KBM-7 (cell line): ENCODE results near the gene ARHGEF16.

Experiments
- DNase-seq: peaks from one replicate; pipeline ENCODE4 v3.0.0-alpha.2; 2015
- in situ Hi-C: fragments of 300-500 bp; cut with MboI; formaldehyde crosslinking; loops from 2 replicates; pipeline ENCODE4 v1.14.3; 2020; ENCODE audit warnings: low sequenced_read_pairs, low pct_unique_long_range_greater_than_20kb, mixed read lengths

ARHGEF16 gene

DNA sequence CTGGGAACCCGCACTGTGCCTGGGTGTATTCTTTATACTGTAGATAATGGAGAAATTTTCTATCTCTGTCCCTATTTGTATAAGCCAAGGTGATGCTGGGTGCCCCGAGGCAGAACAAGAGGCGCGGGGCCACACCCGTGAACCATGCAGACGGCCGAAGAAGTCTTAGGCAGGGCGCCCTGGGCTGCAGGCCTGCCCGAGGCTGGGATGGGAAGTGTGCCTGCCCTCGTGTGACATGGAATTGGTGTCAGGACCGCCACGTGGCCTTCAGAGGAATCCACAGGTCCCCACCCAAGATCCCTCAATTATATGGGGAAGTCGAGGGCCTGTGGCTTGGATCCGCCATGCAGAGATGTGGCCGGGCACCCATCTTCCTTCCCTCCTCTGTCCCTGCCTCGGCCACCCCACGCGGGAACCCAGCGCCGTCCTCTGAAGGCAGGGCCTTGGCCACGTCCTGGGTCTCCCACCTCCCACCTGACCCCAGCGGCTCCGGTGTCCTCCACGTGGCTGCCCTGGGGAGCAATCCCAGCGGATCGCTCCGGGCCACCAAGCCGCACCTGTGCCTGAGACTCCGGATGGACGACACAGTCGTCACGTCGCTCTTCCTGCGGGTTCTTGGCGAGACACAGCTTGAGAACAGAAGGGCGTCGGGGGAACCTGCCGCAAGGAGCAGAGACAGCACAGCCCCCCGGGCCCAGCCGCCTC is 19.9 kb upstream of the ARHGEF16 start:
- in situ Hi-C loops, result no loop called here
- DNase-seq, result no peak

DNA sequence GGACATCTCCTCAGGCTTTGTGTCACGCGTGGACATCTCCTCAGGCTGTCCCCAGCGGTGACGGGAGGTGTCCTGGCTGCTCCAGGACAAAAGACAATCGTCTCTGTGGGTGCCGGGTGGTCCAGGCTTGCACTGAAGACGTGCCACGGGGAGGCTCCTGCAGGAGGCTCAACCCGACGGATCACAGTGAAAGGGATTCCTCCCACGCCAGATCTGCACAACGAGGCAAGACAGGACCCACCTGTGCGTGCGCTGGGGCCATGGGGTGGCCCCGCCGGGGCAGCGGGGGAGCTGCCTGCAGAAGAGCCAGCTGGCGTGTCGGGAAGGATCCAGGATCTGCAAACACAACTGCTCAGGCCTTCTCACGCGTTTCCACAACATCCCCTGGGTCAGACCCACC is 18.8 kb upstream of the ARHGEF16 start:
- DNase-seq, result no peak
- in situ Hi-C loops, result no loop called here

DNA sequence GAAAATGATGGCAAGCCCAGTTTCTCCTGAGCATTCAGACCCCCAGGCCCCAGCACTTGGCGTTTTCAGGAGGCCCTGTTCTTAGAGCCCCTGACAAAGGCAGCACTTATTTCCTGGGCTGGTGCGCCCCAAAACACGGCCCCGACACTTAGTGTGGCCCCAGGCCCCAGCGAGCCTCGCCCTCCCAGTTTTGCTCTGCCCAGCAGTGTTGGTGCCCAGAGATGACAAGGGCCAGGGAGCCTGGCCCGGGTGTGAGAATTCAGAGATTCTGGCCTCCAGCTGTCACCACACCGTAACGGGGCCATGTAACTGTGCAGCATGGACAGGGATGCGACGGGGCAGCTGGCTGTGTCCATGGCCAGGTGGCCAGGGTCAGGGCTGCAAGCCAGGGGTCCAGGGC is 18.0 kb upstream of the ARHGEF16 start:
- no peak for DNase-seq

DNA sequence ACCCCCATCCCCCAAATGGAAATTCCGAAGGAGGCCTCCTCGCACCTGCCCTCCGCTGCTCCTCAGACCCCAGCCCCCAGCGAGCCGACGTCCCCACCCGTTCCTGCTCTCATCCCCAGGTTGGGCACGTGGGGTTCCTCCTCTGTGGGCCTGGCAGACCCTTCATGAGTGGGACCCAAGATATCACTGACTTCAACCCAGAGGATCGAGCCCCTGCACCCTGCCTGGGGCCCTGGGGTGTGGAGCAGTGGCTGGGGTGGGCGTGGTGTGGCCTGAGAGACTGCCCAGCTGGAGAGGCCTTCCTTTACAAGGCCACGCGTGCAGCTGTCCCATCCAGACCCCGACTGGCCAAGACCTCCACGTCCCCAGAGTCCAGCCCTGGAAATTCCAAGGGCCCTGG is 17.6 kb upstream of the ARHGEF16 start:
- in situ Hi-C loops, result no loop called here
- no peak for DNase-seq

More for the DNA sequence above, 18.0 kb upstream of the ARHGEF16 start:
- in situ Hi-C loops, result no loop called here

DNA sequence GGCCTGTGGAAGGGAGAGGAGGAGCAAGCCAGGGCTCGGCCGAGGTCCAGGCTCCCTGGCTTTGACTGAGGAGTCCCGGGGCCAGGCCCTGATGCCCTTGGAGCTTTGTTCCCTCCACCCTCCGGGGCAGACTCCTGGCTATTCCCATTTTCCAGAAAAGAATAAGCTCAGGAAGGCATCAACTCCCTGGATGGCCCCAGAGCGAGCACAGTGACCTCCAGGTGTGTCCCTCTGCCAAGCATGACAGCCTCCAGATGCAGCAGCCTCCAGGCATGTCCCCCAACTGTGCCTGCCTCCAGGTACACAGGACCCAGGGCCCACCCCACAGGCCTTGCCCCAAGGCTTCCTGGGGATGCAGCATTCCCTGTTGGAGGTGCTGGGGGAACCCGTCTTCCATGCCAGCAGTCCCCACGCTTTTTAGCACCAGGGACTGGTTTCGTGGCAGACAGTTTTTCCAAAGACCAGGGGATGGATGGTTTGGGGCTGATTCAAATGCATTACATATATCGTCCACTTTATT is 15.7 kb upstream of the ARHGEF16 start:
- in situ Hi-C loops, result no loop called here
- no peak for DNase-seq

DNA sequence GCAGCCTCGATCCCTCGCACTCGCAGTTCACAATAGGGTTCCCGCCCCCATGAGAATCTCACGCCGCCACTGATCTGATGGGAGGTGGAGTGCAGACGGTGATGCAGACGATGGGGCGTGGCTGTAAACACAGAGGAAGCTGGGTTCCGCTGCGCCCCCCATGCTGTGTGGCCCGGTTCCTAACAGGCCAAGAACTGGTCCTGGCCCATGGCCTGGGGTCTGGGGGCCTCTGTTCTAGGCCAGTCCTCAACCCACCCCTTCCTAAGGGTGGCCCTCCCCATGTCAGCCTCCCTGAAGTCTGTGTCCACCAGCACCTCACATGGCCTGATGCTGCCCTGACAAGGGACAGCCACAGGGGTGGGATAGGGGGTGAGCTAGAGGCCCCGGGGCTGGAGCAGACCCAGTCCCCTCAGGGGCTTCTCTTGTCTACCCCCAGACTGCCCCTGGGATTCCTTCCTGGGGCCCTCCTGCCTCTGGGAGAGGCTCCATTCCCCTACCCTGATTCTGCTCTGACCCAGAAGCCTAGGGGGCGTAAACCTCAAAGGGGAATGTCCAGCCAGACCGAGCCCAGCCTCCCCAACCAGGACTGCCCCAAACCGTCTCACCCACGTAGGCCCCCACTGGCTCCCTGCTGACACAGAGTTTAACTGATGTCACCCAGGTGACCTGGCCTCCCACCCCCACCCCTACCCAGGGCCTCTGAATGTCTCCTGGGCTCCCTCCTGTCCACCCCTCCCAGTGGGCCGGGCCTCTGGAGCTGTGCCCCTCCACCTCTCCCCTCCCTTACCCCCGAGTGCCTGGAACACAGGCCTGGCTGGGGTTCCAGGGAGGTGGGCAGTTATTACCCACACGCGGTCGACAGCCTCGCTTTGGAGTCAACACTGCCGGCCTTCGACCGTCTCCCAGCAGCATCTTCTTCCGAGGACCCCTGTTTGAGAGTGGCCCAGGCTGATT is 14.8 kb upstream of the ARHGEF16 start:
- in situ Hi-C loops, result no loop called here
- no peak for DNase-seq

DNA sequence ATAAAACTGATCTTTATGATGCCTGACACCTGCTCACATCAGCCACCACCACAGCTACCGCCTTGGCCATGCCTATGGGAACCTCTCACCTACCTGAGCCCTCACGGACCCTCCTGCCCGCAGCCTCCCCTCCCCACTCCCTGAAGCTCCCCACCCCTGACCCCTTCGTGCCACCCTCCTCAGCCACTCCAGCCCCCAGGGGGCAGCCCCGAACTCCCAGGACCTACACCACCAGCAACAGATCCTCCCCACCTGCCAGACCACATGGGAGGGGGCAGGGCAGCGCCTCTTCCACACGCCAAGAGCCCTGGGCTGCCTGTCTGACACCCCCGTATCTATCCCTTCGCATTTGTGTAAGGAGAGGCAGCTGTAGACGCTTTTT is 14.2 kb upstream of the ARHGEF16 start:
- in situ Hi-C loops, result no loop called here
- DNase-seq, result no peak

DNA sequence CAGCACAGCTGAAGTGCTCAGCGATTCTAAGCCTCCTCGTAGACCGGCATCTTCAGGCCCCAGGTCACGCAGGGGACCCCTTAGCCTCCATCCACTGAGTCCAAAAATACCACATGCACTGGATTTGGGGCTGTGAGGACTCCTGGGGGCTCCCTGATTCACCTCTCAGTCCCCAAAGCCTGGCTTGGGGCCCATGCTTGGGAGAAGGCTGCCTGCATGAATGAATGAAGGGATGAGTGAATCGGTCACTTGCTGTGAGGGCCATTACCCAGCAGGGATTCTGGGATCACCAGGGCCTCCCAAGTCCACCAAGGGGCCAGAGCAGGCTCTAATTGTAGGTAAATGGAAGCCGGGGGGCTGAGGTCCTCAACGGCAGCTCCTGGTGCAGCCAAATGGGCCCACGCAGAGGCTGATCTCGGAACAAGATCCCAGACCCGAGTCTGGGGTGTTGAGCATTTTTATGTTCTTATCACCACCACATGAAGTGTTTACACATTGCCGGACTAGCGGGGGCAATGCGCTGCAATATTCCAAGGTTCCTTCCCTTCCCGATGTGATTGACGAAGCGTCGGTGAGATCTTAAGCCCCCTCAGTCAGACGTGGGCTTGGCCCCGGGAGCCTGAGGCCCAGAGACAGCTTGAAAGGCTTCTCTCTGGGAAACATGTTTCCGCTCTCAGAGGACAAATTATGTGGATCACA is 13.6 kb upstream of the ARHGEF16 start:
- no peak for DNase-seq
- in situ Hi-C loops, result no loop called here

DNA sequence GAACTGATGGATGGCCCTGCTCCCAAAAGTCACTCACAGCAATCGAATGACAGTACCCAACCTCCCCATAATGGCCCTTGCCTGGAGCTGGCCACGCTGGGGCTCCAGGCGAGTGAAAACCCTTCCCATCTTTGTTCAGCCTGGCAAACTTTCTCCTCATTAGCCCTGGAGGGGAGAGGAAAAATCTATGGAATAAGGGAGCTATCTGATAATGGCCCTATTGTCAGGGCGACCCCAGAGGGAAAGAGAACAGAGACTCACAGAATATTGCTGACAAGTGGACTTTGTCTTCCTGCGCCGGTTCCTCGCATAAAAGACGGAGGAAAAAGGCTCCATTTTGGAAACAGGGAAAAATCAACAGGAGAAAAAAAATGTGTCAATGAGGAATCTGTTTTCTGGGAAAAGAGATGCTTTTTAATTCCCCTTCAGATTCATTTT is 13.0 kb upstream of the ARHGEF16 start:
- in situ Hi-C loops, result no loop called here
- DNase-seq, result no peak

DNA sequence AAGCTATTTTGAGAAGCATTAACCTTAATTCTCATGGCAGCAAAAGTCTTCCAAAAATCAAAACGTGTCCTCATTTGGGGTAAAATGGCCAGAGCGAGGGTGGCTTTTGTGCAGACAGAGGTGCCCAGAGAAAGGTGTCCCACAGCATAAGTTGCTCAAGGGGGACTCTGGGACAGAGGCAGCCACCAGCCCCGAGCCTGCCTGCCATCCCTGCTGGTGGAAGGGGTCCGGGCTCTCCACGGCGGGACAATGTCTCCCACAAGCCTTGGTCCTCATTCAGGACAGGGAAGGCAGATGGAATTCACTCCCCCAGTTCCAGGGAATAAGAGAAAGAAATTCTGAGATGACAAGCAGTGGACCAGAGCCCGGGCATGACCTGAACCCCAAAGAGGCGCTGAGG is 12.6 kb upstream of the ARHGEF16 start:
- DNase-seq, result no peak
- in situ Hi-C loops, result no loop called here

DNA sequence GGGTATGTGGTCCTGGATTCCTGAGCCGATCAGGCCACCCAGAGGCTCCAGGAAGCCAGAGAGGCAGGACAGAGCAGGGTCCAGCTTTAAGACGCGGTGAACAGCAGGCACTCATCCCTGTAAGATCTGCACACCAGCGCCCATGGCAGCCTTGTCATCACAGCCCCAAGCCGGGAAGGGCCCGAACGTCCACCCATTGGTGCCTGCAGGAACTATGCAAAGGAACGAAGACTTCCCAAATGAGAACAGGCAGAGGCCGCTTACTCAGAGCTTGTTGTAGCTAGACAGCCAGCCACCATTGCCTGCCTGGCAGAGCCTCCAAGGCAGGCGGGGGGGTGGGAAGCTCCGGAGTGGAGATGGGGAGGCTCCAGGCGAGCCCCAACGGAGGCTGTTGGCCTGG is 12.1 kb upstream of the ARHGEF16 start:
- DNase-seq, result no peak
- in situ Hi-C loops, result no loop called here

DNA sequence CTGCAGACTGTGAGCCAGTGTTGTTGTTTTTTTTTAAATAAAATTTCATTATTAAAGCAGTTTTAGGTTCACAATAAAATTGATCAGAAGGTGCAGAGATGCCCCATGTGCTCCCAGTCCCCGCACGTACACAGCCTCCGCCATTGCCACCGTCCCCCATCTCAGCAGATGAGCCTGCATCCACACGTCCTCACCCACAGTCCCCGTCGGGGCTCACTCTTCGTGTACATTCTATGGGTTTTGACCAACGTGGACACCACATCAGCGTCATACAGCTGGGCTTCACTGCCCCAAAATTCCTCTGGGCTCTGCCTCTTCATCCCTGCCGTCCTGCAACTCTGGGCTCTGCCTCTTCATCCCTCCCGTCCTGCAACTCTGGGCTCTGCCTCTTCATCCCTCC is 11.6 kb upstream of the ARHGEF16 start:
- in situ Hi-C loops, result no loop called here
- no peak for DNase-seq

DNA sequence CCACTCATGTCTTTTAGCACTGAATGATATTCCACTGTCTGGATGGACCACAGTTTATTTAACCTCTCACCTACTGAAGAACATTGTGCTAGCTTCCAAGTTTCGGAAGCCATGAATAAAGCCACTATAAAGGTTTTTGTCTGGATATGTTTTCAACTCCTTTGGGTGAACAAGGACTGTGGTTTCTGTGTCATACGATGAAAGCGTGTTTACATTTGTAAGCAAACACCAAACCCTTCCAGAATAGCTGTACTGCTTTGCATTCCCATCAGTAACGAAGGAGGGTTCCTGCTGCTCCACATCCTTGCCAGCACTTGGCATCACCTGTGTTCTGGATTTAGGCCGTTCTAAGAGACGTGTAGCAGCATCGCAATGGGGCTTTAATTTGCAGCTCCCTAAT is 10.7 kb upstream of the ARHGEF16 start:
- no peak for DNase-seq
- in situ Hi-C loops, result no loop called here

DNA sequence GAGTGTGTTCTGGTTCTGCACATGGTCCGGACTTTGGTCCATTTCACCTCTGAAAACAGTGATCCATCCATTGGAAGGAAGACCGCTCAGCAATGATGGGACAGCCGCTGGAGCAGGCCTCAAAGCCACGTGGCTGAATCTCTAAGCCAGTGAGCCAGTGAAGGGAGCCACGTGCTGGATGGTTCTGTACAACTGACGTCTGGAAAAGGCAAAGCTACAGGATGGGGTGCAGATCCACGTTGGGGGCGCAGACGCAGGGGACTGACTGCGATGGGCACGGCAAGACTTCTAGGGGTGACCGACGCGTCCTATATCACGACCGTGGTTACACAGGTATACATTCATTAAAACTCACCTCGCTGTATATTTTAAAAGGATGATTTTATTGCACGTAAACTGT is 10.2 kb upstream of the ARHGEF16 start:
- no peak for DNase-seq
- in situ Hi-C loops, result no loop called here

DNA sequence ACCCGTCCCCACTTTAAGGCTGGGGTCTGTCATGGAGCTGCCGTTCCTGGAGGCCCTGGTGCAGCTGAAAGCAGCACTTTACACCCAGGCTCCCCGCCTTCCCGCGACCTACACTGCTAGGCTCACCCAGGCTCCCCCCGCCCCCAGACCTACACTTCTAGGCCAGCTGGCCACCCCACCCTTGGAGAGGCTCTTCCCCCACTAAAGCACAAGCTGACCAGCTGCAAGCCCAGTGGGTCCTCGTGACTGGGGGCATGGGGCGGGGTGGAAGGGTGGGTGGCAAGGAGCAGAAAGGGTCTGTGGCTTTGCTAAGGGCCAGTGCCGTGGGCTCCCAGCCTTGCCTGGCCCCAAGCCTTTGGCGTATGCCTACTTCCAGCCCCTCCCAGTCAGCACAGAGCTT is 9.7 kb upstream of the ARHGEF16 start:
- no peak for DNase-seq
- in situ Hi-C loops, result no loop called here

DNA sequence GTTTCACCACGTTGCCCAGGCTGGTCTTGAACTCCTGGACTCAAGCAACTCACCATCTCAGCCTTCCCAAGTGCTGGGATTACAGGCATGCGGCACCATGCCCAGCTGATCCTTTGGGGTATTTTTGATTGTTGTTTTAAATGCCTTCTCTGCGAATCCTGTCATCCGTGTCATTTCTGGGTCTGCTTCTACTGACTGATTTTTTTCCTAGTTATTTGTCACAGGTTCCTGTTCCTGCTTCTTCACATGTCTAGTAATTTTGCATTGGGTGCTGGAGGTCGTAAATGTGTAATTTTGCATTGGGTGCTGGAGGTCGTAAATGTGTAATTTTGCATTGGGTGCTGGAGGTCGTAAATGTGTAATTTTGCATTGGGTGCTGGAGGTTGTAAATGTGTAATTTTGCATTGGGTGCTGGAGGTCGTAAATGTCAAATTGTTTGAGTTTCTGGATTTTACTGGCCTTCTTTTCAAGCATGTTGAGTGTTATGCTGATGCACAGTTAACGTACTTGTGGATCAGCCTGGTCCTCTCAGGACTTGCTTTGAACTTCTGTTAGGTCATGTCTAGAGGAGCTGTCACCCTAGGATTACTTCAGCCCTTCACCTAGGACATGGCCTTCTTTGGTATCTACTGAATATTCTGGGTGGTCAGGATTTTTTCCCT is 4.1 kb upstream of the ARHGEF16 start:
- DNase-seq, result no peak
- in situ Hi-C loops, result no loop called here

DNA sequence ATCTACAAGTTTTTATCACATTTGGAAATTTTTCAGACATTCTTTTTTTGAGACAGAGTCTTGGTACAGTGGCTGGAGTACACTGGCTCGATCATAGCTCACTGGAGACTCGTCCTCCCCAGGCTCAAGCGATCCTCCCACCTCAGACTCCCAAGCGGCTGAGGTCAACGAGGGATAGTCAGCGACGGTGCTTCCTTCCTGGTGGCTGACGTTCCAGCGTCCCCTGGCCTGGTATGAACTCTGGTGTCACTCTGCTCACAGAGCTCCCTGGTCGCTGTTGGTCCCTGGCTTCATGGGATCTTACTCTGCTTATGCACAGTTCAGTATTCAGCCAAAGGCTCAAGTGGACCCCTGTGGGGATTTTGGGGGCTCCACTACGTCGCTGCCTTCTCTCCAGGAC is 3.5 kb upstream of the ARHGEF16 start:
- in situ Hi-C loops, result no loop called here
- no peak for DNase-seq

DNA sequence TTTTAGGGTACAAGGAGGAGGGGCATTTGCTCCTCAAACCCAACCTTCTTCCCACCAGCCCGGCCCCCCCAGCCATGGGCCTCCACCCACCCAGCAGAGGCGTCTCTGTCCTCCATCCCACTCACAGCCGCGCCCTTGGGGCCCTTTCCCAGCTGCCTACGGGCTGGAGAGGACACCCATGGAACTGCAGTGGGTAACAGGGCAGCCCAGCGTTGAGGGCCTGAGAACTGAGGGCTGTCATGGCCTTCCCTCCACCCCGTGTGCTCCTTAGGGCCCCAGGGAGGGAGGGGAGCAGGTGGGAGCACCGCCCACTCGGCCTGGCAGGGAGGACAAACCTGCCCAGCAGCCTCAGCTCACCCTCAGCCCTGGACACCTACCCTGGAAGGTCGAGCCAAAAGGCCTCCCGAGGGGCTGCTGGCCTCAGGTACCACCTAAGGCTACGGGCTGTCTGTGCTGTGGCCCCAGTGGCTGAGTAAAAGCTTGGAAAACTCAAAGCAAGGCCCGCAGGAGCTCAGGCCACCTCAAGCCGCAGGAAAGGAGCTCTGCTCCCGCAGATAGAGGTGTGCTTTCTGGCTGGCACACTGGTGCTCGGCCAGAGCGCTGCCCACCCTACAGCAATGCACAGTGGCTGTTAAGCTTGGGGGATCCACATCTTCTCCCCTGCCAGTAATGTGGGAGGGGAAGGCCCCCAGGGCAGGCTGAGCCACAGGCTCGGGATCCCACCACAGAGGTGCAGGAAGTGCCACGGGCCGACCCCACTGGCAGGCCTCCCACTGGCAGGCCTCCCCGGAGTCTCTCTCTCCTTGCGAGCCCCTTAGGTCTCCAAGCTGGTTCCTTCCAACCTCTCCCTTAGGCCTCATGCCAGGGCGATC is 2.2 kb upstream of the ARHGEF16 start:
- in situ Hi-C loops, result no loop called here
- no peak for DNase-seq

DNA sequence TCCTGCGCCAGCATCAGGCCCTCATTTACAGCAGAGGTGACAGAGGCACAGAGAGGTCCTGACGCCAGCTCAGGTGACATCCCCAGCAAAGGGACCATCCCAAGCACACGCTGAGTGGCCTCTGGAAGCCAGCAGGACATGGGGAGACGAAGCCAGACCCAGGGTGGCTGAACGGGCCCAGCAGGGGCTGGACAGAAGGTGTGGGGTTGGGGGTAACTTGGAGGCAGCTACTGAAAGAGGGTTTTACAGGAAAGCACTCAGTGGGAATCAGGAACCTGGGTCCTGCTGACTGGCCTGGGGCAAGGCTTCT is 1.6 kb upstream of the ARHGEF16 start:
- no peak for DNase-seq
- in situ Hi-C loops, result no loop called here
